ENCODE results near the gene ATP9A. TPM values are rescaled to one million over a fixed set of nuclear protein-coding genes. Genes with fewer than 3 reads are reported as not detected.
"Not testable (repeated sequence)": the region's sequence is repeated elsewhere in the genome, so short reads cannot be mapped to it uniquely, and the experiment has no call there.

ATP9A gene, protein sequence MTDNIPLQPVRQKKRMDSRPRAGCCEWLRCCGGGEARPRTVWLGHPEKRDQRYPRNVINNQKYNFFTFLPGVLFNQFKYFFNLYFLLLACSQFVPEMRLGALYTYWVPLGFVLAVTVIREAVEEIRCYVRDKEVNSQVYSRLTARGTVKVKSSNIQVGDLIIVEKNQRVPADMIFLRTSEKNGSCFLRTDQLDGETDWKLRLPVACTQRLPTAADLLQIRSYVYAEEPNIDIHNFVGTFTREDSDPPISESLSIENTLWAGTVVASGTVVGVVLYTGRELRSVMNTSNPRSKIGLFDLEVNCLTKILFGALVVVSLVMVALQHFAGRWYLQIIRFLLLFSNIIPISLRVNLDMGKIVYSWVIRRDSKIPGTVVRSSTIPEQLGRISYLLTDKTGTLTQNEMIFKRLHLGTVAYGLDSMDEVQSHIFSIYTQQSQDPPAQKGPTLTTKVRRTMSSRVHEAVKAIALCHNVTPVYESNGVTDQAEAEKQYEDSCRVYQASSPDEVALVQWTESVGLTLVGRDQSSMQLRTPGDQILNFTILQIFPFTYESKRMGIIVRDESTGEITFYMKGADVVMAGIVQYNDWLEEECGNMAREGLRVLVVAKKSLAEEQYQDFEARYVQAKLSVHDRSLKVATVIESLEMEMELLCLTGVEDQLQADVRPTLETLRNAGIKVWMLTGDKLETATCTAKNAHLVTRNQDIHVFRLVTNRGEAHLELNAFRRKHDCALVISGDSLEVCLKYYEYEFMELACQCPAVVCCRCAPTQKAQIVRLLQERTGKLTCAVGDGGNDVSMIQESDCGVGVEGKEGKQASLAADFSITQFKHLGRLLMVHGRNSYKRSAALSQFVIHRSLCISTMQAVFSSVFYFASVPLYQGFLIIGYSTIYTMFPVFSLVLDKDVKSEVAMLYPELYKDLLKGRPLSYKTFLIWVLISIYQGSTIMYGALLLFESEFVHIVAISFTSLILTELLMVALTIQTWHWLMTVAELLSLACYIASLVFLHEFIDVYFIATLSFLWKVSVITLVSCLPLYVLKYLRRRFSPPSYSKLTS
- total RNA-seq: 10 to 100 TPM; 15.1 to 50.8 (median 30.0) TPM

DNA sequence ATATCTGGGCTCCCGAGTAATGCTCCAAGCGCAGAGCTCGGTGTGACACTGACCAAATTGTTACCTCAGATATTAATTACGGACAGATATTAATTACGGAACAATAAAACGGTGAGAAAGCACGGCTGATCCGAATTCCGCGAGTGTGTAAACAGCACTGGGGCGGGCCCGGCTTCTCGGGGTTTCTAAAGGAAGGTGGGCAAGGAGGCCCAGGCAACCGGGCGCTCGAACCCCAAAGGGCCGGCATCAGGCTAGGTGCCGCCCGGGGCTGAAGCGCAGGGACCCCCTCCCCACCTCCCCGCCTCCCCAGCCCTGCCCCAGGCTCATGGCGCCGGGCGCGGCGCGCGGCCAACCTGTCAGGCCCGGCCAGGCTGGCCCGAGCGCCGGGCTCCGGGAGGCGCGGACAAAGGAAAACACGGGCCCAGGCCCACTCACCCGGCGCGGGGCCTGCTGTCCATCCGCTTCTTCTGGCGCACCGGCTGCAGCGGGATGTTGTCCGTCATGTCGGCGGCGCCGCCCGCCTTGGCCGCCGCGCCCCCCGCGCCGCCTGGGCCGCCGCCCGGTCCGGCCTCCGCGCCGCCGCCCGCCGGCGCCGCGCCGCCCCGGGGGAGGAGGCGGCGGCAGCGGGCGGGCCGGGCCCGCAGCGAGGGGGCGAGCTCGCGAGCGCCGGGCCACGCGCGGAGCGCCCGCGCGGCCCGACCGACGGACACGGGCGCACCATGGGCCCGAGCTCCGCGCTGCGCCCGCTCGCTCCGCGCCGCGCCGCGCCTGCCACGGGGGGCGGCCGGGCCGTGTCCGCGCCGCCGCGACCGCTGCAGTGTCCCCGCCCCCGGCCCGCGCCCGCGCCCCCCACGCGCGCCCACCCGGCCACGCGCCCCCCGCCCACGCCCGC, at the start of gene ATP9A:
Gene ATP9A, minus strand, starts transcription at position 524 of the 892 bp plus-strand sequence. Its CDS starts 21 bp downstream, at position 503.
- TF ChIP-seq, protein P1, sequence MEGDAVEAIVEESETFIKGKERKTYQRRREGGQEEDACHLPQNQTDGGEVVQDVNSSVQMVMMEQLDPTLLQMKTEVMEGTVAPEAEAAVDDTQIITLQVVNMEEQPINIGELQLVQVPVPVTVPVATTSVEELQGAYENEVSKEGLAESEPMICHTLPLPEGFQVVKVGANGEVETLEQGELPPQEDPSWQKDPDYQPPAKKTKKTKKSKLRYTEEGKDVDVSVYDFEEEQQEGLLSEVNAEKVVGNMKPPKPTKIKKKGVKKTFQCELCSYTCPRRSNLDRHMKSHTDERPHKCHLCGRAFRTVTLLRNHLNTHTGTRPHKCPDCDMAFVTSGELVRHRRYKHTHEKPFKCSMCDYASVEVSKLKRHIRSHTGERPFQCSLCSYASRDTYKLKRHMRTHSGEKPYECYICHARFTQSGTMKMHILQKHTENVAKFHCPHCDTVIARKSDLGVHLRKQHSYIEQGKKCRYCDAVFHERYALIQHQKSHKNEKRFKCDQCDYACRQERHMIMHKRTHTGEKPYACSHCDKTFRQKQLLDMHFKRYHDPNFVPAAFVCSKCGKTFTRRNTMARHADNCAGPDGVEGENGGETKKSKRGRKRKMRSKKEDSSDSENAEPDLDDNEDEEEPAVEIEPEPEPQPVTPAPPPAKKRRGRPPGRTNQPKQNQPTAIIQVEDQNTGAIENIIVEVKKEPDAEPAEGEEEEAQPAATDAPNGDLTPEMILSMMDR (IDR thresholded peaks at IDR 0.05): no peak
- TF ChIP-seq POLR2A (IDR thresholded peaks at IDR 0.05): no peak
- Histone ChIP-seq H3K4me3 (peak within 1 kb of the TSS; percentile 73 to 93), H3K9me3 (no peaks in the 10 kb centered on the region), H3K36me3 (no peaks in the 10 kb centered on the region), H3K4me1 (no peaks in the 10 kb centered on the region), H3K27ac (peak within 1 kb of the TSS; percentile 75 to 81), H3K27me3 (no peaks in the 10 kb centered on the region)
- peak; percentile 37 to 38 for DNase-seq
- intact Hi-C loops (cut with DNase I; ENCODE audit: low total_unique reads): no loop called here

DNA sequence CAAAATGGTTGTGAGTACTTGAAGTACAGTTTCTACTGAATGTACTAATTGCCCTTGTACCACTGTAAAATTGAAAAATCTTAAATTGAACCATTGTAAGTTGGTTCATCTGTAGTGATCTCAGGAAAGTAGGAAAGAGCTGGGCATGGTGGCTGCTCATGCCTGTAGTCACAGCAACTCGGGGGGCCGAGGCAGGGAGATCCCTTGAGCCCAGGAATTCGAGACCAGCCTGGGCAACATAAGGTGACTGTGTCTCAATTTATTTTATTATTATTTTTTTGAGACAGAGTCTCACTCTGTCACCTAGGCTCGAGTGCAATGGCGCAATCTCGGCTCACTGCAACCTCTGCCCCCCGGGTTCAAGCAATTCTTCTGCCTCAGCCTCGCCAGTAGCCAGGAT, 48.7 kb upstream of the ATP9A start:
- H3K4me3 ChIP-seq; intact Hi-C loops (cut with DNase I; ENCODE audit: low total_unique reads); H3K27ac ChIP-seq; DNase-seq; H3K27me3 ChIP-seq; H3K36me3 ChIP-seq; H3K4me1 ChIP-seq; H3K9me3 ChIP-seq: not testable (repeated sequence)

DNA sequence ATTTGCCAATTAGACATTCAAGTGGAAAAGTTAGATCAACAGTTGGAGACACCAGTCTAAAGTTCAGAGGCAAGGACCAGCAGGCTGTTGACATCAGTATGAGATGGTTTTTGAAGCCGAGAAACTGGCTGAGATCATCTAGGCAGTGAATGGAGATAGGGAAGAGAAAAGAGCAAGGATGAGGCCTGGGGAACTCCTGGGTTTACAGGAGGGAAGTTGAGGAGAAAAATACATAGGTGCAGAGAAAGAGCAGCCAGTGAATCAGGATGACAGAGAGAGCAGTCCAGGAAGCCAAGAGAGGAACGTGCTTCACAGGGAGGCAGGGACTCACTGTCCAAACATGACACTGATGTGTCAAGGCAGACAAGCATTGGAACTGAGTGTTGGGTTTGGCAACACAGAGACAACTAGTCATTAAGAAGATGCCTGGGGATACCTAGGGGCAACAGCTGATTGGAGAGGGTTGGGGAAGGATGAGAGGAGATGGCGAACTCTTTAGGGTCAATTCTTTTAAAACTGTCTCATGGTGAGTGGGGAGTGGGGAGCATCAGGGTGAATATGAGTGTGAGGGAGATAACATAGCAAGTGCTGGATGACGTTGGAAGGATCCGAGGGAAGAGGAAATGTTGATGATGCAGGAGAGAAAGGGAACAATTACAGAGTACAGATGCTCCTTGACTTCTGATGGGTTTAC, 47.3 kb upstream of the ATP9A start:
- Histone ChIP-seq H3K9me3 (no peaks in the 10 kb centered on the region), H3K4me3 (no peak overlapping the region), H3K36me3 (no peaks in the 10 kb centered on the region), H3K4me1 (no peaks in the 10 kb centered on the region), H3K27ac (no peak overlapping the region), H3K27me3 (no peaks in the 10 kb centered on the region)
- intact Hi-C loops (cut with DNase I; ENCODE audit: low total_unique reads): no loop called here
- TF ChIP-seq, protein P1 (IDR thresholded peaks at IDR 0.05): no peak
- no peak for TF ChIP-seq POLR2A (IDR thresholded peaks at IDR 0.05)
- DNase-seq: no peak

DNA sequence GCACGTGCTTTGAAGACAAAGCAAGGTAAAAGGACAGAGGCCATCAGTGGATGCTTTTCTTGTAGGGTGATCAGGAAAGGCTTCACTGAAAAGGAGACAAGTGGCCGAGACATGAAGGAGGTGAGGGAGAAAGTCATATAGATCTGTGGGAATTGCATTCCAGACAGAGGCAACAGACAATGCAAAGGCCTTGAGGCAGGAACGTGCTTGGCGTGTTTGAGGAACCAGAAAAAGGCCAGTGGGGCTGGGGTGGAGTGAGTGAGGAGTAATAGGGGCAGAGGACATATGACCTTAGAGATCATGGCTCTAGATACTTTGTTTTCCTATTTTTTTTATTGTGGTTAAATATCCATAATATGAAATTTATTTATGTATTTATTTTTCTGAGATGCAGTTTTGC, 44.7 kb upstream of the ATP9A start:
- TF ChIP-seq POLR2A (IDR thresholded peaks at IDR 0.05): no peak
- TF ChIP-seq, protein P1 (IDR thresholded peaks at IDR 0.05): no peak
- Histone ChIP-seq H3K4me3 (no peak overlapping the region), H3K27ac (no peak overlapping the region), H3K4me1 (no peaks in the 10 kb centered on the region), H3K9me3 (no peaks in the 10 kb centered on the region), H3K27me3 (no peaks in the 10 kb centered on the region), H3K36me3 (no peaks in the 10 kb centered on the region)
- intact Hi-C loops (cut with DNase I; ENCODE audit: low total_unique reads): no loop called here
- DNase-seq: no peak
